KMS-11 (cell line): Measurements from ENCODE around the gene MACROD1.

Experiments
- H2AFZ ChIP-seq: fragments of 200-600 bp; sonication (generic); 2 replicates; pipeline ENCODE4 v1.6.1; 2016; ENCODE audit warnings: antibody characterized with exemption, mixed run types, low read depth
- H3K27ac ChIP-seq: fragments of 200-600 bp; sonication (generic); 2 replicates; pipeline ENCODE4 v1.6.1; 2016; ENCODE audit warnings: mild to moderate bottlenecking, mixed run types
- H3K27me3 ChIP-seq: fragments of 200-600 bp; sonication (generic); 2 replicates; pipeline ENCODE4 v1.6.1; 2017; ENCODE audit warnings: mild to moderate bottlenecking, low read depth, mixed run types, moderate library complexity; ENCODE audit not compliant: insufficient read depth
- H3K36me3 ChIP-seq: fragments of 200-600 bp; sonication (generic); 2 replicates; pipeline ENCODE4 v1.6.1; 2017; ENCODE audit warnings: mild to moderate bottlenecking, mixed run types; ENCODE audit not compliant: insufficient read depth
- H3K4me1 ChIP-seq: fragments of 200-600 bp; sonication (generic); 2 replicates; pipeline ENCODE4 v1.6.1; 2016; ENCODE audit warnings: mild to moderate bottlenecking, low read depth, mixed run types; ENCODE audit not compliant: poor library complexity, severe bottlenecking
- H3K4me2 ChIP-seq: fragments of 200-600 bp; sonication (generic); 2 replicates; pipeline ENCODE4 v1.7.0; 2016; ENCODE audit warnings: mild to moderate bottlenecking, mixed run types
- H3K4me3 ChIP-seq: fragments of 200-600 bp; sonication (generic); IDR thresholded peaks from 2 replicates; pipeline ENCODE4 v1.6.1; 2017; ENCODE audit warnings: low read depth, low read length, mixed read lengths; ENCODE audit not compliant: insufficient read depth
- H3K79me2 ChIP-seq: fragments of 200-600 bp; sonication (generic); 2 replicates; pipeline ENCODE4 v1.6.1; 2016; ENCODE audit warnings: low read depth, mixed run types; ENCODE audit not compliant: insufficient read depth
- H3K9ac ChIP-seq: fragments of 200-600 bp; sonication (generic); 2 replicates; pipeline ENCODE4 v1.6.1; 2016; ENCODE audit warnings: mild to moderate bottlenecking, mixed run types
- H4K20me1 ChIP-seq: fragments of 200-600 bp; sonication (generic); 2 replicates; pipeline ENCODE4 v1.6.1; 2016; ENCODE audit warnings: mild to moderate bottlenecking, mixed run types; ENCODE audit not compliant: insufficient read depth
- TF ChIP-seq, protein P1 (sequence below): fragments of 200-600 bp; sonication (generic); conservative IDR thresholded peaks from 2 replicates; pipeline ENCODE4 v1.6.1; 2017; ENCODE audit warnings: low read depth, mild to moderate bottlenecking, antibody characterized with exemption, low read length, moderate library complexity, mixed read lengths

The MACROD1 gene

DNA sequence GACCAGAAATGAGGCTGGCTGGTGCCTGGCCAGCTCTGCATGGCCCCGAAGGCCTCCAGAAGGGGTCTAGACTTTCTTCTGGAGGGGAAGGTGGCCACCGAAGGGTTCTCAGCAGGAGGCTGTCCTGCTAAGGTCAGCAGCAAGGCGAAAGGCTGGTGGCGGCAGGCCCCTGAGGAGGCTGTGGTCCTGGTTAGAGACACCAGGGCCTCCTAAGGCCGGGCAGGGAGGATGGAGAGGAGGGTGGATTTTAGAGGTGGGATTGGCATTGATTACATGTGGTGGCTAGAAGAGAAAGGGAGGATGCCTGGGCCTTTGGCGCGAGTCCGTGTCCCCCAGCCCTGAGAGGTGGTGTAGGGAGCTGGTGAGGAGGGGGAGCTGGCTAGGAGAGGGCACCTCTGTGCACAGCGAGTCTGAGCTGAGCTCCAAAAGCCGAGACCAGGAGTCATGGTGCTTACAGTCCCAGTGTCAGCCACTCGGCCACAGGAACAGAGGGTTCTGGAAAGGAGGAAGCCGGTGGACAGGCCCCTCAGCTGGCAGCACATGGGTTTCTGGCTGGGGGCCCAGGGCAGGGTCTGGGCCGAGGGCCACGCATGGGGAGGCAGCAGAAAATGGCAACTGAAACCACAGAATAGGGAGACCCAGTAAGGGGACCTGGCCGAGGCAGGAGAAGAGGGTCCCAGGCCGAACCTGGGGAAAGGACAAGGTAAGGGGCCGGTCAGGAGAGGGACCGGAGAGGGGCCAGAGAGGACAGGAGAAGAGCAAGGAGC is 43.1 kb upstream of the MACROD1 start:
- TF ChIP-seq, protein P1, sequence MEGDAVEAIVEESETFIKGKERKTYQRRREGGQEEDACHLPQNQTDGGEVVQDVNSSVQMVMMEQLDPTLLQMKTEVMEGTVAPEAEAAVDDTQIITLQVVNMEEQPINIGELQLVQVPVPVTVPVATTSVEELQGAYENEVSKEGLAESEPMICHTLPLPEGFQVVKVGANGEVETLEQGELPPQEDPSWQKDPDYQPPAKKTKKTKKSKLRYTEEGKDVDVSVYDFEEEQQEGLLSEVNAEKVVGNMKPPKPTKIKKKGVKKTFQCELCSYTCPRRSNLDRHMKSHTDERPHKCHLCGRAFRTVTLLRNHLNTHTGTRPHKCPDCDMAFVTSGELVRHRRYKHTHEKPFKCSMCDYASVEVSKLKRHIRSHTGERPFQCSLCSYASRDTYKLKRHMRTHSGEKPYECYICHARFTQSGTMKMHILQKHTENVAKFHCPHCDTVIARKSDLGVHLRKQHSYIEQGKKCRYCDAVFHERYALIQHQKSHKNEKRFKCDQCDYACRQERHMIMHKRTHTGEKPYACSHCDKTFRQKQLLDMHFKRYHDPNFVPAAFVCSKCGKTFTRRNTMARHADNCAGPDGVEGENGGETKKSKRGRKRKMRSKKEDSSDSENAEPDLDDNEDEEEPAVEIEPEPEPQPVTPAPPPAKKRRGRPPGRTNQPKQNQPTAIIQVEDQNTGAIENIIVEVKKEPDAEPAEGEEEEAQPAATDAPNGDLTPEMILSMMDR: no peak
- 0 out of 2 replicates have a peak, but pooled peaks cover 3% of the 10 kb centered on the region for H4K20me1 ChIP-seq
- no peaks in the 10 kb centered on the region for H3K27me3 ChIP-seq
- no peak overlapping the region for H3K4me2 ChIP-seq
- no peaks in the 10 kb centered on the region for H3K36me3 ChIP-seq
- no peak overlapping the region for H2AFZ ChIP-seq
- no peak overlapping the region for H3K9ac ChIP-seq
- no peaks in the 10 kb centered on the region; the same call in 1 of the 2 replicates for H3K79me2 ChIP-seq
- no peak overlapping the region for H3K4me3 ChIP-seq
- no peak overlapping the region for H3K27ac ChIP-seq
- H3K4me1 ChIP-seq: peaks cover 25% of the 10 kb centered on the region

DNA sequence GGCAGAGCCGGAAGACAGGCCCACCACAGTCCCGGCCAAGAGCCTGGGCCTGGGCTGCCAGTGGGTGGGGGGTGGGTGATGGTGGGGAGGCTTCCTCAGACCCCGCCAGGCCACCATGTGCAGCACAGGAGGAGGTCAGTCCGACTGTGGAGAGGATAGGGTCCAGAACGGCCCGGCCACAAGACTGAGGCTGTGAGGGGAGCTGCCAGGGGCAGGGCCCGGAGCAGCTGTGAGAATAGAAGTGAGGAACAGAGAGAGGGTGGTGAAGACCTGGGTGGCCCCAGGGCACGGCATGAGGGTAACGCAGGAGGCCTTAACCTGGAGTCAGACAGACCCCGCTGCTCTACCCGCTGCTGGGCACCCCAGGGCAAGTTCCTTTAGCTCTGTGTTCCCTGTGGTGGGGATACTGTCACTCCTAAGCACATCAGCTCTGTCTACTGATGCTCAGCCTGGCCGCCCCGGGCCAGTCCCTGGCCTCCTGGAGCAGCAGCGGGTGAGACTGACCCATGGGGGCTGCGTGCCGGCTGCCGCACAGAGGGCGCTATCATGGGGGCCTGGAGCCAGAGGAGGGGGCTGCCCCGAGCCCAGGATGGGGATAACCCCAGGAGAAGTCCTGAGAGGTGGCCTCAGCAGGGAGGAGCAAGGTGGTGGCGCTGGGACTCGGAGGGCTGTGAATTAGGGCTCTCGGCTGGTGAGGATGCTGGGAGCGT is 42.3 kb upstream of the MACROD1 start:
- H3K4me1 ChIP-seq: peaks cover 32% of the 10 kb centered on the region
- TF ChIP-seq, protein P1: no peak
- H3K79me2 ChIP-seq: no peaks in the 10 kb centered on the region; the same call in 1 of the 2 replicates
- no peak overlapping the region for H2AFZ ChIP-seq
- H3K27me3 ChIP-seq: no peaks in the 10 kb centered on the region
- peak overlapping the region; percentile 71; the same call in 1 of the 2 replicates for H3K9ac ChIP-seq
- H3K36me3 ChIP-seq: no peaks in the 10 kb centered on the region; the same call in 1 of the 2 replicates
- peak overlapping the region; percentile 58; the same call in 1 of the 2 replicates for H3K27ac ChIP-seq
- H3K4me2 ChIP-seq: peak overlapping the region; percentile 84
- 0 out of 2 replicates have a peak, but pooled peaks cover 6% of the 10 kb centered on the region for H4K20me1 ChIP-seq
- H3K4me3 ChIP-seq: no peak overlapping the region

DNA sequence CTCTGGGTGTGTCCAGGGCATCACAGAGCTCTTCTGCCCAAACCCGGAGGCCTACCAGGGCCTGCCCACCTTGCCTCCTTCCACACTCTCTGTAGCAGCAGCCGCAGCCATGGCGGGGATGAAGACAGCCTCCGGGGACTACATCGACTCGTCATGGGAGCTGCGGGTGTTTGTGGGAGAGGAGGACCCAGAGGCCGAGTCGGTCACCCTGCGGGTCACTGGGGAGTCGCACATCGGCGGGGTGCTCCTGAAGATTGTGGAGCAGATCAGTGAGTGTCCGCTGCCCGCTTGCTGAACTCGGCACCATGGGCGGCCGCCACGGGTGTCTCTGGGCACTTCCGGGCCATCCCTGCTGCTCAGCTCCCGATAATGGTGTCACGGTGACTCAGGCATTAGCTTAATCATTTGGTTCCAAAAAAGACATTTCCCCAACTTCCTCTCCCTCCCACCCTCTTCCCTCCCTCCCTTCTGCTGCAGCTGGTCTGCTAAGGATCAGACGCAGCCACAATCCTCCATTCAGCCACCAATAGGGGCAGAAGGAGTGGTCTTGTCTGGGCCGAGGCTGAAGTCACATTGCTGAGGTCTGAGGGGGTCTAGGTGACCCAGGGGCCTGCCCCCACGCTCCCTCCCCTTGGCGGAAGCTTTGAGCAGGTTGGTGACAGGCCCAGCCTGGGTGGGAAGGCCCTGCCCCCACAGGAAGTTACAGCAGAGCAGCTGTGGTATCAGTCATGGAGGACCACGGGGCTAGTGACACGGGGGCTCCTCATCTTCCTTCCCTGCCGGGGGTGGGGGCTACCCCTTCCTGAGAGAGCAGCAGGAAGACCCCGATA is 41.6 kb upstream of the MACROD1 start:
- Histone ChIP-seq H4K20me1 (0 out of 2 replicates have a peak, but pooled peaks cover 6% of the 10 kb centered on the region), H3K4me2 (peak overlapping the region; percentile 84)

More for the DNA sequence above, 41.6 kb upstream of the MACROD1 start:
- peak overlapping the region; percentile 58 for H3K27ac ChIP-seq
- H3K4me1 ChIP-seq: peaks cover 40% of the 10 kb centered on the region
- no peaks in the 10 kb centered on the region for H3K27me3 ChIP-seq
- TF ChIP-seq, protein P1: no peak
- no peaks in the 10 kb centered on the region; the same call in 1 of the 2 replicates for H3K36me3 ChIP-seq
- H3K4me3 ChIP-seq: no peak overlapping the region
- H3K79me2 ChIP-seq: no peaks in the 10 kb centered on the region; the same call in 1 of the 2 replicates
- H3K9ac ChIP-seq: peak overlapping the region; percentile 71
- H2AFZ ChIP-seq: peak overlapping the region; percentile 21; the same call in 1 of the 2 replicates
